Endothelial cell (in vitro differentiated cells): Measurements from ENCODE around the gene MAGOH. TPM values are rescaled to one million over a fixed set of nuclear protein-coding genes. Genes with fewer than 3 reads are reported as not detected.

Experiments used
- DNase-seq: peaks from one replicate; pipeline ENCODE4 v3.0.0; 2021; ENCODE audit warnings: low spot score
- H3K27ac Mint-ChIP-seq: one replicate; pipeline ENCODE4 v1.8.0; 2021; ENCODE audit warnings: mixed read lengths, inconsistent platforms; ENCODE audit not compliant: unreplicated experiment
- H3K27me3 Mint-ChIP-seq: one replicate; pipeline ENCODE4 v1.8.0; 2021; ENCODE audit warnings: mild to moderate bottlenecking, moderate library complexity, mixed read lengths, inconsistent platforms; ENCODE audit not compliant: unreplicated experiment
- H3K36me3 Mint-ChIP-seq: one replicate; pipeline ENCODE4 v1.8.0; 2021; ENCODE audit warnings: mild to moderate bottlenecking, low read depth, mixed read lengths, inconsistent platforms; ENCODE audit not compliant: unreplicated experiment
- H3K4me1 Mint-ChIP-seq: one replicate; pipeline ENCODE4 v1.8.0; 2021; ENCODE audit warnings: mild to moderate bottlenecking, mixed read lengths, inconsistent platforms; ENCODE audit not compliant: unreplicated experiment
- H3K4me3 Mint-ChIP-seq: one replicate; pipeline ENCODE4 v1.8.0; 2021; ENCODE audit warnings: mild to moderate bottlenecking, mixed read lengths, inconsistent platforms; ENCODE audit not compliant: unreplicated experiment
- H3K9me3 Mint-ChIP-seq: one replicate; pipeline ENCODE4 v1.8.0; 2021; ENCODE audit warnings: mixed read lengths, inconsistent platforms; ENCODE audit not compliant: unreplicated experiment
- CTCF ChIP-seq: fragments of 200-600 bp; sonication (generic); IDR thresholded peaks from one replicate; pipeline ENCODE4 v1.5.0; 2021; ENCODE audit warnings: antibody characterized with exemption; ENCODE audit not compliant: unreplicated experiment
- total RNA-seq: library from RNA; stranded (reverse); fragmentation: NEBNext Ultra II Directional; extraction: Animal tissue kit (Norgen Biotek cat#: 25700); gene quantifications from one replicate; pipeline ENCODE4 v1.2.1, GENCODE V29; 2021; ENCODE audit not compliant: unreplicated experiment

The MAGOH gene
- total RNA-seq, 1 donor from 2014 or later, result 57.3 TPM

GRCh38 chr1:53197291-53198200 is 40.8 kb downstream of the MAGOH start:
- no peak for DNase-seq

GRCh38 chr1:53196485-53197290 is 41.6 kb downstream of the MAGOH start, which contains the start of gene CPT2:
TSS of gene CPT2 (plus strand) at chr1:53196824. CDS start at chr1:53196944, 120 bp downstream.
- no peaks in the 10 kb centered on the region for H3K9me3 Mint-ChIP-seq
- peaks cover 6% of the 10 kb centered on the region for H3K36me3 Mint-ChIP-seq
- TF ChIP-seq CTCF, result no peak
- peaks cover 23% of the 10 kb centered on the region for H3K4me1 Mint-ChIP-seq
- H3K27me3 Mint-ChIP-seq, result peaks cover 12% of the 10 kb centered on the region
- peak within 1 kb of the TSS; percentile 92 for H3K4me3 Mint-ChIP-seq
- peak; percentile 83 for DNase-seq
- peak within 1 kb of the TSS; percentile 87 for H3K27ac Mint-ChIP-seq

More at GRCh38 chr1:53197291-53198200, 40.8 kb downstream of the MAGOH start:
- Mint-ChIP-seq H3K9me3 (no peaks in the 10 kb centered on the region), H3K27ac (peak overlapping the region; percentile 87), H3K4me3 (peak overlapping the region; percentile 92), H3K27me3 (peaks cover 10% of the 10 kb centered on the region), H3K36me3 (peaks cover 12% of the 10 kb centered on the region), H3K4me1 (peaks cover 23% of the 10 kb centered on the region)
- TF ChIP-seq CTCF, result no peak

- no peak for DNase-seq
Observed at GRCh38 chr1:53196017-53196484, 42.3 kb downstream of the MAGOH start.

GRCh38 chr1:53195246-53196016 is 42.9 kb downstream of the MAGOH start:
- Mint-ChIP-seq H3K4me1 (peaks cover 30% of the 10 kb centered on the region), H3K4me3 (peak overlapping the region; percentile 85), H3K9me3 (no peaks in the 10 kb centered on the region), H3K36me3 (peaks cover 6% of the 10 kb centered on the region), H3K27ac (peak overlapping the region; percentile 48), H3K27me3 (peaks cover 15% of the 10 kb centered on the region)
- TF ChIP-seq CTCF, result no peak
- no peak for DNase-seq

More at GRCh38 chr1:53196017-53196484, 42.3 kb downstream of the MAGOH start:
- Mint-ChIP-seq H3K27ac (peak overlapping the region; percentile 48), H3K36me3 (peaks cover 6% of the 10 kb centered on the region), H3K9me3 (no peaks in the 10 kb centered on the region), H3K27me3 (peaks cover 12% of the 10 kb centered on the region), H3K4me3 (peak overlapping the region; percentile 85), H3K4me1 (peaks cover 23% of the 10 kb centered on the region)
- no peak for TF ChIP-seq CTCF
